Measurements from ENCODE around the gene PAX1.

- TF ChIP-seq POLR2A (IDR thresholded peaks at IDR 0.05; ENCODE audit: low read length) (no peak), GATA1 (IDR thresholded peaks at IDR 0.05; ENCODE audit: low read depth, low read length) (no peak)
Measured at GRCh38 chr20:21656308-21657067, 49.0 kb upstream of the PAX1 start.

Measured in erythroblast (primary cell).